WERI-Rb-1 (cell line): Measurements from ENCODE around the gene PUSL1.
A peak's percentile ranks its signal among the peaks of the same experiment; 100 is the strongest.

Experiments used
- DNase-seq: peaks from one replicate; pipeline ENCODE4 v3.0.0-alpha.2; 2020
- H3K27ac ChIP-seq: fragments of 250-450 bp; sonication (Bioruptor Pico); 2 replicates; pipeline ENCODE4 v1.5.1; 2020; ENCODE audit warnings: mild to moderate bottlenecking, moderate library complexity
- H3K27me3 ChIP-seq: fragments of 250-450 bp; sonication (Bioruptor Pico); 2 replicates; pipeline ENCODE4 v1.5.1; 2021; ENCODE audit warnings: mild to moderate bottlenecking, low read depth, moderate library complexity; ENCODE audit not compliant: insufficient read depth, severe bottlenecking
- H3K36me3 ChIP-seq: fragments of 250-450 bp; sonication (Bioruptor Pico); 2 replicates; pipeline ENCODE4 v1.5.1; 2020; ENCODE audit warnings: mild to moderate bottlenecking, moderate library complexity
- H3K4me3 ChIP-seq: 2 replicates; pipeline ENCODE4 v1.5.1; 2011; ENCODE audit warnings: low read depth, mild to moderate bottlenecking, control low read depth, low read length
- H3K9me3 ChIP-seq: fragments of 250-450 bp; sonication (Bioruptor Pico); 2 replicates; pipeline ENCODE4 v1.5.1; 2021; ENCODE audit warnings: mild to moderate bottlenecking, moderate library complexity; ENCODE audit not compliant: severe bottlenecking
- TF ChIP-seq, protein P1 (sequence below): IDR thresholded peaks from 2 replicates; pipeline ENCODE4 v1.5.1; 2011; ENCODE audit warnings: low read depth, mild to moderate bottlenecking, control low read depth, inconsistent platforms, low read length

PUSL1 gene

GRCh38 chr1:1291548-1292441 lies 16.6 kb upstream of the PUSL1 start:
- Histone ChIP-seq H3K27ac (peak overlapping the region; percentile 38), H3K27me3 (no peaks in the 10 kb centered on the region), H3K9me3 (no peaks in the 10 kb centered on the region), H3K36me3 (peaks cover 41% of the 10 kb centered on the region), H3K4me3 (no peak overlapping the region)
- peak; percentile 88 for DNase-seq
- TF ChIP-seq, protein P1, sequence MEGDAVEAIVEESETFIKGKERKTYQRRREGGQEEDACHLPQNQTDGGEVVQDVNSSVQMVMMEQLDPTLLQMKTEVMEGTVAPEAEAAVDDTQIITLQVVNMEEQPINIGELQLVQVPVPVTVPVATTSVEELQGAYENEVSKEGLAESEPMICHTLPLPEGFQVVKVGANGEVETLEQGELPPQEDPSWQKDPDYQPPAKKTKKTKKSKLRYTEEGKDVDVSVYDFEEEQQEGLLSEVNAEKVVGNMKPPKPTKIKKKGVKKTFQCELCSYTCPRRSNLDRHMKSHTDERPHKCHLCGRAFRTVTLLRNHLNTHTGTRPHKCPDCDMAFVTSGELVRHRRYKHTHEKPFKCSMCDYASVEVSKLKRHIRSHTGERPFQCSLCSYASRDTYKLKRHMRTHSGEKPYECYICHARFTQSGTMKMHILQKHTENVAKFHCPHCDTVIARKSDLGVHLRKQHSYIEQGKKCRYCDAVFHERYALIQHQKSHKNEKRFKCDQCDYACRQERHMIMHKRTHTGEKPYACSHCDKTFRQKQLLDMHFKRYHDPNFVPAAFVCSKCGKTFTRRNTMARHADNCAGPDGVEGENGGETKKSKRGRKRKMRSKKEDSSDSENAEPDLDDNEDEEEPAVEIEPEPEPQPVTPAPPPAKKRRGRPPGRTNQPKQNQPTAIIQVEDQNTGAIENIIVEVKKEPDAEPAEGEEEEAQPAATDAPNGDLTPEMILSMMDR: peak; percentile 85

DNA sequence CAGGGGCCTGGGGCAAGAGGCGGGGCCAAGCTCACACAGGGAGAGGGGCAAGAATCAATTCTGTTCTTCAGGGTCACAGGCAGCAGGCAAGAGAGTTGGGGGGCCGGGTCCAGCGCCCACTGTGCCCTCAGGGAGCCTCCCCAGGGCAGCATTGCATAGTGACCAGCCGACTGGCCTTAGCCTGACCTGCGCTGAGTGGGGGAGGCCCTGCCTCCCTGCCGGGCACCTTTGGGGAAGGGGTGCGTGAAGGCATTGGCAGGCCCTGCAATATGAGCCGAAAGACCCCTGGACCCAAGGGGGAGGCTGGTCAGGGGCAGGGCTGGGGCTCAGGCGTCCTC lies 16.0 kb upstream of the PUSL1 start:
- H3K27me3 ChIP-seq: no peaks in the 10 kb centered on the region
- no peaks in the 10 kb centered on the region for H3K9me3 ChIP-seq
- TF ChIP-seq, protein P1: no peak
- no peak for DNase-seq
- H3K4me3 ChIP-seq: no peak overlapping the region
- H3K27ac ChIP-seq: peak overlapping the region; percentile 30; the same call in 1 of the 2 replicates
- H3K36me3 ChIP-seq: peaks cover 42% of the 10 kb centered on the region

- Histone ChIP-seq H3K36me3 (peaks cover 44% of the 10 kb centered on the region), H3K27me3 (no peaks in the 10 kb centered on the region), H3K4me3 (no peak overlapping the region), H3K27ac (no peak overlapping the region), H3K9me3 (no peaks in the 10 kb centered on the region)
- TF ChIP-seq, protein P1: no peak
- DNase-seq: no peak
Measured at GRCh38 chr1:1292851-1293250, 15.5 kb upstream of the PUSL1 start.

GRCh38 chr1:1293263-1294249 lies 14.8 kb upstream of the PUSL1 start:
- no peak overlapping the region for H3K27ac ChIP-seq
- no peaks in the 10 kb centered on the region for H3K9me3 ChIP-seq
- H3K27me3 ChIP-seq: no peaks in the 10 kb centered on the region
- TF ChIP-seq, protein P1: no peak
- no peak for DNase-seq
- H3K36me3 ChIP-seq: peaks cover 48% of the 10 kb centered on the region
- H3K4me3 ChIP-seq: no peak overlapping the region

DNA sequence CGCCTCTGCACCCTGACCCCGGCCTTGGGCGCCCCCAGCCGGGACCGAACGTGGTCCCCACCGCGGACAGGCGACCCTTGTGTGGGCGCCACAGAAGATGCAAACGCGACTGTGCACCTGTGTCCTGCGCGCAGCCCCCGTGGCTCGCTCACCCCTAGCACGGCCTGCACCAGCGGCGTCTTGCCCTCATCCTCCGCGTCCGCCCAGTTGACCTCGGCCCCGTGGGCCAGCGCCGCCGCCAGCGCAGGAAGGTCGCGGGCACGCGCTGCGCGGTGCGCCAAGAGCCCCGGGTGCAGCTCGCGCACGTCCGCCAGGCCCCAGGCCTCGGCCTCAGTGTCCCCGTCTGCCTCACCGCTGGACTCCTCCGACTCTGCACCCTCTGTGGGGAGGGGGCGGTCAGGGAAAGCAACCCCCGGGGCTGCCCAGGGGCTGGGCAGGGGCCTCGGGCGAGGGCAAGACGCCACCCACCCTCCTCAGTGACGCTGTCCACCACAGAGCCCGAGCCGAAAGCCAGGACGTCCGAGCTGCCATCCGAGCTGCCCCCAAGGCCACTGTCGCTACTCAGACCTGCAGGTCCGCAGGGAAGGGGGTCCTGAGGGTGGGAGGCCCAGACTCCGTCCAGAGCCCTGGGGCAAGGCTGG lies 14.0 kb upstream of the PUSL1 start:
- H3K9me3 ChIP-seq: no peaks in the 10 kb centered on the region
- H3K36me3 ChIP-seq: peaks cover 50% of the 10 kb centered on the region
- DNase-seq: no peak
- H3K27ac ChIP-seq: no peak overlapping the region
- no peaks in the 10 kb centered on the region for H3K27me3 ChIP-seq
- H3K4me3 ChIP-seq: no peak overlapping the region
- TF ChIP-seq, protein P1: no peak
